HEK293 (cell line): Measurements from ENCODE around the gene HDDC3.

ENCODE experiments used
- CTCF ChIA-PET: fragments of 350-600 bp; formaldehyde crosslinking; extraction: SDS; loops from one replicate; lab custom pipeline; 2021; ENCODE audit warnings: antibody characterized with exemption; lab: Yijun Ruan, JAX
- POLR2A ChIA-PET: fragments of 300-600 bp; formaldehyde crosslinking; extraction: SDS; loops from one replicate; lab custom pipeline; 2020; ENCODE audit warnings: antibody characterized with exemption, inconsistent platforms; lab: Yijun Ruan, JAX
- H3K27ac ChIP-seq: fragments of 200-500 bp; sonication (Bioruptor generic); 2 replicates; pipeline ENCODE4 v1.5.1; 2014; ENCODE audit warnings: low read depth, low read length, control low read depth, inconsistent platforms; ENCODE audit errors: extremely low read depth
- H3K36me3 ChIP-seq, 2 experiments: fragments of 200-500 bp in 1 of 2; sonication (Bioruptor generic) in 1 of 2; 1 replicate in 1 of 2; 2 replicates in 1 of 2; pipeline ENCODE4 v1.5.1; 2014 to 2017; ENCODE audit warnings: inconsistent platforms in 2 of 2, low read length in 2 of 2; ENCODE audit not compliant: control insufficient read depth in 2 of 2, insufficient read depth in 1 of 2
- H3K4me1 ChIP-seq: fragments of 200-500 bp; sonication (Bioruptor generic); 2 replicates; pipeline ENCODE4 v1.5.1; 2014; ENCODE audit warnings: mild to moderate bottlenecking, low read length, inconsistent platforms; ENCODE audit not compliant: control insufficient read depth, insufficient read depth
- H3K4me3 ChIP-seq: 2 replicates; pipeline ENCODE4 v1.5.1; 2011; ENCODE audit warnings: low read depth, mild to moderate bottlenecking, control low read depth, low read length, moderate library complexity
- H3K9me3 ChIP-seq: fragments of 200-500 bp; sonication (Bioruptor generic); 2 replicates; pipeline ENCODE4 v1.5.1; 2014; ENCODE audit warnings: low read depth, low read length, inconsistent platforms; ENCODE audit not compliant: control insufficient read depth, insufficient read depth
- BCL11B ChIP-seq: fragments of 450-650 bp; formaldehyde crosslinking; IDR thresholded peaks from 2 replicates; pipeline ENCODE4 v1.5.1; 2016; ENCODE audit warnings: low read depth, missing biosample characterization, missing genetic modification characterization
- EGR2 ChIP-seq: fragments of 450-650 bp; formaldehyde crosslinking; IDR thresholded peaks from 2 replicates; pipeline ENCODE4 v1.5.1; 2016; ENCODE audit warnings: low read depth, missing biosample characterization, missing genetic modification characterization
- ELK4 ChIP-seq: IDR thresholded peaks from 2 replicates; pipeline ENCODE4 v1.6.1; 2011; ENCODE audit warnings: mild to moderate bottlenecking, low read depth, low read length, borderline replicate concordance
- FEZF1 ChIP-seq: fragments of 450-650 bp; formaldehyde crosslinking; IDR thresholded peaks from 2 replicates; pipeline ENCODE4 v1.5.1; 2016; ENCODE audit warnings: missing biosample characterization, missing genetic modification characterization
- GLIS2 ChIP-seq: fragments of 450-650 bp; formaldehyde crosslinking; IDR thresholded peaks from 2 replicates; pipeline ENCODE4 v1.5.1; 2016; ENCODE audit warnings: missing biosample characterization, missing genetic modification characterization
- KLF8 ChIP-seq: fragments of 450-650 bp; formaldehyde crosslinking; IDR thresholded peaks from 2 replicates; pipeline ENCODE4 v1.5.1; 2016; ENCODE audit warnings: missing biosample characterization, missing genetic modification characterization
- MZF1 ChIP-seq: fragments of 450-650 bp; formaldehyde crosslinking; IDR thresholded peaks from 2 replicates; pipeline ENCODE4 v1.5.1; 2017; ENCODE audit warnings: missing biosample characterization, missing genetic modification characterization, borderline replicate concordance
- SETDB1 ChIP-seq: IDR thresholded peaks from one replicate; pipeline ENCODE4 v1.6.1; 2017; ENCODE audit warnings: mild to moderate bottlenecking, low read length, moderate library complexity, mixed read lengths; ENCODE audit not compliant: insufficient read length
- TCF7L2 ChIP-seq: IDR thresholded peaks from 2 replicates; pipeline ENCODE4 v1.6.1; 2011; ENCODE audit warnings: low read depth, mild to moderate bottlenecking, inconsistent platforms, low read length, moderate library complexity, borderline replicate concordance
- ZBTB21 ChIP-seq: fragments of 450-650 bp; formaldehyde crosslinking; IDR thresholded peaks from 2 replicates; pipeline ENCODE4 v1.5.1; 2017; ENCODE audit warnings: missing biosample characterization, missing genetic modification characterization
- ZIC2 ChIP-seq: fragments of 450-650 bp; formaldehyde crosslinking; IDR thresholded peaks from 2 replicates; pipeline ENCODE4 v1.5.1; 2016; ENCODE audit warnings: missing biosample characterization, missing genetic modification characterization
- ZNF184 ChIP-seq: fragments of 450-650 bp; IDR thresholded peaks from 2 replicates; pipeline ENCODE4 v1.5.1; 2018; ENCODE audit warnings: missing biosample characterization, mild to moderate bottlenecking, missing genetic modification characterization
- ZNF202 ChIP-seq: fragments of 450-650 bp; formaldehyde crosslinking; IDR thresholded peaks from 2 replicates; pipeline ENCODE4 v1.5.1; 2016; ENCODE audit warnings: missing biosample characterization, missing genetic modification characterization, borderline replicate concordance
- ZNF26 ChIP-seq: fragments of 450-650 bp; formaldehyde crosslinking; IDR thresholded peaks from 2 replicates; pipeline ENCODE4 v1.5.1; 2016; ENCODE audit warnings: missing biosample characterization, missing genetic modification characterization
- ZNF473 ChIP-seq: fragments of 450-650 bp; formaldehyde crosslinking; IDR thresholded peaks from 2 replicates; pipeline ENCODE4 v1.5.1; 2017; ENCODE audit warnings: missing biosample characterization, missing genetic modification characterization
- ZNF529 ChIP-seq: fragments of 450-650 bp; formaldehyde crosslinking; IDR thresholded peaks from 2 replicates; pipeline ENCODE4 v1.5.1; 2017; ENCODE audit warnings: missing genetic modification characterization, missing biosample characterization; ENCODE audit not compliant: insufficient replicate concordance
- ZNF629 ChIP-seq: fragments of 450-650 bp; formaldehyde crosslinking; IDR thresholded peaks from 2 replicates; pipeline ENCODE4 v1.5.1; 2017; ENCODE audit warnings: missing biosample characterization, missing genetic modification characterization
- ZNF677 ChIP-seq: fragments of 450-650 bp; IDR thresholded peaks from 2 replicates; pipeline ENCODE4 v1.5.0; 2018; ENCODE audit warnings: missing biosample characterization, mild to moderate bottlenecking, missing genetic modification characterization, moderate library complexity
- ZSCAN18 ChIP-seq: fragments of 450-650 bp; formaldehyde crosslinking; IDR thresholded peaks from 2 replicates; pipeline ENCODE4 v1.5.1; 2016; ENCODE audit warnings: missing biosample characterization, missing genetic modification characterization
- TF ChIP-seq, protein P1 (sequence below): fragments of 450-650 bp; formaldehyde crosslinking; IDR thresholded peaks from 2 replicates; pipeline ENCODE4 v1.5.1; 2017; ENCODE audit warnings: missing biosample characterization, missing genetic modification characterization

Gene HDDC3

GRCh38 chr15:90907051-90907660, 25.2 kb downstream of the HDDC3 start:
- H3K4me3 ChIP-seq: no peak overlapping the region
- H3K4me1 ChIP-seq: peaks cover 9% of the 10 kb centered on the region
- CTCF ChIA-PET: interaction anchor here (0.6 to 8.3 kb wide), 2 partner anchors 26 to 143 kb away, joined by 3 to 126 read pairs; partner anchors contain the start of genes HDDC3 and UNC45A
- H3K36me3 ChIP-seq: peaks cover 16 to 70% of the 10 kb centered on the region in 2 experiments
- H3K9me3 ChIP-seq: no peaks in the 10 kb centered on the region
- POLR2A ChIA-PET: interaction anchor here (0.6 kb wide), 1 partner anchor 74 kb away, joined by 3 read pairs; no protein-coding TSS in a partner anchor
- no peak overlapping the region for H3K27ac ChIP-seq
- TF ChIP-seq ZNF473: no peak
- TF ChIP-seq ZSCAN18: no peak
- 0 out of 2 replicates have a peak, but pooled peaks have one; percentile 15 for TF ChIP-seq GLIS2 (tag by site-specific recombination)

DNA sequence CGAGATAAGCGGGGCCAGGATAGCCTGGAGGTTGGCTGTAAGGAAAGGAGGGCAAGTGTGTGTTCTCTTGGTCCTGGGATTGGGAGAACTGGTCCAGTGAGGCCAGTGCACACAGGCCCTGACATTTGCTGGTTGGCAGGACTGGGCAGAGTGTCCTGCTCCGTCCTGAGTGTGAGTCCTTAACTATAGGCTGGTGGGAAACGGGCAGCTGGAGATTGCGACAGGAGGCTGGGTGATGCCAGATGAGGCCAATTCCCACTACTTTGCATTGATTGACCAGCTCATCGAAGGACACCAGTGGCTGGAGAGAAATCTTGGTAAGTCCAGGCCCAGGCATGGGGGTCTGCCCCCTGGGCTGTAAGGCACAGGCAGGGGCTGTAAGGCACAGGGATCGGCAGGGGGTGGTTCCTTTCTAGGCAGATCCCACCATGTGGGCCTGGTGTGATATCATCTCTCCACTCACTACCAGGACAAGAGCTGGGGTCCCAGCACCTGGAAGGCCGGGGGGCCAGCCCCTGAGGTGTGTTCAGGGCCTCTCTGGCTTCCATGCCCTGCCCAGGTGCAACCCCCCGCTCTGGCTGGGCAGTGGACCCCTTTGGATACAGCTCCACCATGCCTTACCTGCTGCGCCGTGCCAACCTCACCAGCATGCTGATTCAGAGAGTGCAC, 26.0 kb downstream of the HDDC3 start:
- Histone ChIP-seq H3K27ac (no peak overlapping the region), H3K9me3 (no peaks in the 10 kb centered on the region)
- POLR2A ChIA-PET: interaction anchor here (1.7 kb wide), 1 partner anchor 26 kb away, joined by 5 read pairs; the partner anchor contains the start of gene HDDC3
- TF ChIP-seq ZIC2 (tag by site-specific recombination) (peak; percentile 66), EGR2 (tag by site-specific recombination) (no peak)
- TF ChIP-seq, all 188 proteins: peak for 1
- H3K4me3 ChIP-seq: no peak overlapping the region
- peaks cover 13% of the 10 kb centered on the region for H3K4me1 ChIP-seq
- CTCF ChIA-PET: interaction anchor here (1.0 to 8.3 kb wide), 2 partner anchors 20 to 26 kb away, joined by 3 to 126 read pairs; partner anchors contain the start of genes HDDC3 and UNC45A
- peaks cover 16 to 62% of the 10 kb centered on the region in 2 experiments for H3K36me3 ChIP-seq

GRCh38 chr15:90905306-90906180, 26.8 kb downstream of the HDDC3 start:
- no peaks in the 10 kb centered on the region for H3K9me3 ChIP-seq
- peaks cover 16 to 54% of the 10 kb centered on the region in 2 experiments for H3K36me3 ChIP-seq
- POLR2A ChIA-PET: interaction anchor here (1.7 kb wide), 1 partner anchor 27 kb away, joined by 5 read pairs; the partner anchor contains the start of gene HDDC3
- TF ChIP-seq ZBTB21 (tag by site-specific recombination): no peak
- no peak for TF ChIP-seq ELK4
- TF ChIP-seq SETDB1: no peak
- TF ChIP-seq ZNF629 (tag by site-specific recombination): no peak
- no peak for TF ChIP-seq MZF1 (tag by site-specific recombination)
- TF ChIP-seq TCF7L2: no peak
- no peak for TF ChIP-seq ZNF529 (tag by site-specific recombination)
- no peak for TF ChIP-seq ZNF184
- TF ChIP-seq ZNF202: no peak
- no peak for TF ChIP-seq KLF8 (tag by site-specific recombination)
- TF ChIP-seq, protein P1, sequence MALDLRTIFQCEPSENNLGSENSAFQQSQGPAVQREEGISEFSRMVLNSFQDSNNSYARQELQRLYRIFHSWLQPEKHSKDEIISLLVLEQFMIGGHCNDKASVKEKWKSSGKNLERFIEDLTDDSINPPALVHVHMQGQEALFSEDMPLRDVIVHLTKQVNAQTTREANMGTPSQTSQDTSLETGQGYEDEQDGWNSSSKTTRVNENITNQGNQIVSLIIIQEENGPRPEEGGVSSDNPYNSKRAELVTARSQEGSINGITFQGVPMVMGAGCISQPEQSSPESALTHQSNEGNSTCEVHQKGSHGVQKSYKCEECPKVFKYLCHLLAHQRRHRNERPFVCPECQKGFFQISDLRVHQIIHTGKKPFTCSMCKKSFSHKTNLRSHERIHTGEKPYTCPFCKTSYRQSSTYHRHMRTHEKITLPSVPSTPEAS: no peak
- no peak for TF ChIP-seq ZNF26 (tag by site-specific recombination)
- TF ChIP-seq BCL11B: no peak
- TF ChIP-seq FEZF1: no peak
- no peak for TF ChIP-seq ZNF677 (tag by site-specific recombination)
- TF ChIP-seq, all 188 proteins: peak for 0
- H3K27ac ChIP-seq: no peak overlapping the region
- CTCF ChIA-PET: interaction anchor here (0.6 to 8.3 kb wide), 7 partner anchors 19 to 366 kb away, joined by 3 to 126 read pairs (median 5); partner anchors contain the start of genes HDDC3 and UNC45A
- no peak overlapping the region for H3K4me3 ChIP-seq
- peaks cover 13% of the 10 kb centered on the region for H3K4me1 ChIP-seq
